IPS-15b (cell line): Measurements from ENCODE around the gene PLCB1.

Experiments
- H3K27me3 ChIP-seq: one replicate; pipeline ENCODE4 v1.6.1; 2013; ENCODE audit warnings: low read length; ENCODE audit not compliant: control insufficient read depth, insufficient read depth
- H3K36me3 ChIP-seq: one replicate; pipeline ENCODE4 v1.6.1; 2013; ENCODE audit warnings: low read length; ENCODE audit not compliant: control insufficient read depth, insufficient read depth
- H3K4me1 ChIP-seq: one replicate; pipeline ENCODE4 v1.6.1; 2013; ENCODE audit warnings: mild to moderate bottlenecking, low read length; ENCODE audit not compliant: control insufficient read depth, insufficient read depth
- H3K4me3 ChIP-seq: one replicate; pipeline ENCODE4 v1.5.1; 2013; ENCODE audit warnings: low read depth, low read length
- H3K9ac ChIP-seq: one replicate; pipeline ENCODE4 v1.6.1; 2013; ENCODE audit warnings: low read depth, mild to moderate bottlenecking, low read length
- H3K9me3 ChIP-seq: one replicate; pipeline ENCODE4 v1.6.1; 2013; ENCODE audit warnings: mild to moderate bottlenecking, low read length; ENCODE audit not compliant: control insufficient read depth, insufficient read depth

The PLCB1 gene

GRCh38 chr20:8166730-8167129, 34.7 kb downstream of the PLCB1 start:
- Histone ChIP-seq H3K4me1 (no peaks in the 10 kb centered on the region), H3K4me3 (no peak overlapping the region), H3K9me3 (no peaks in the 10 kb centered on the region), H3K27me3 (no peaks in the 10 kb centered on the region), H3K36me3 (no peaks in the 10 kb centered on the region), H3K9ac (no peak overlapping the region)

GRCh38 chr20:8168785-8169288, 36.8 kb downstream of the PLCB1 start:
- Histone ChIP-seq H3K4me1 (no peaks in the 10 kb centered on the region), H3K9me3 (no peaks in the 10 kb centered on the region), H3K36me3 (no peaks in the 10 kb centered on the region), H3K9ac (no peak overlapping the region), H3K4me3 (no peak overlapping the region), H3K27me3 (no peaks in the 10 kb centered on the region)

- Histone ChIP-seq H3K27me3 (no peaks in the 10 kb centered on the region), H3K9me3 (no peaks in the 10 kb centered on the region), H3K9ac (no peak overlapping the region)
These were observed 38.9 kb downstream of the PLCB1 start for GRCh38 chr20:8170921-8171320.

GRCh38 chr20:8172191-8172590, 40.1 kb downstream of the PLCB1 start:
- no peaks in the 10 kb centered on the region for H3K36me3 ChIP-seq
- no peak overlapping the region for H3K9ac ChIP-seq
- H3K9me3 ChIP-seq = no peaks in the 10 kb centered on the region
- H3K4me3 ChIP-seq = no peak overlapping the region
- H3K4me1 ChIP-seq = peaks cover 7% of the 10 kb centered on the region
- no peaks in the 10 kb centered on the region for H3K27me3 ChIP-seq

More at GRCh38 chr20:8170921-8171320, 38.9 kb downstream of the PLCB1 start:
- Histone ChIP-seq H3K36me3 (no peaks in the 10 kb centered on the region), H3K4me1 (peaks cover 7% of the 10 kb centered on the region), H3K4me3 (no peak overlapping the region)

GRCh38 chr20:8175741-8176675, 43.9 kb downstream of the PLCB1 start:
- no peaks in the 10 kb centered on the region for H3K9me3 ChIP-seq
- H3K4me3 ChIP-seq = no peak overlapping the region
- H3K36me3 ChIP-seq = no peaks in the 10 kb centered on the region
- no peak overlapping the region for H3K9ac ChIP-seq
- H3K27me3 ChIP-seq = no peaks in the 10 kb centered on the region
- H3K4me1 ChIP-seq = peaks cover 7% of the 10 kb centered on the region

GRCh38 chr20:8183526-8183925, 51.5 kb downstream of the PLCB1 start:
- Histone ChIP-seq H3K27me3 (no peaks in the 10 kb centered on the region), H3K4me3 (no peak overlapping the region), H3K9ac (no peak overlapping the region), H3K36me3 (no peaks in the 10 kb centered on the region), H3K4me1 (no peaks in the 10 kb centered on the region), H3K9me3 (no peaks in the 10 kb centered on the region)

GRCh38 chr20:8187740-8188139, 55.7 kb downstream of the PLCB1 start:
- Histone ChIP-seq H3K4me3 (no peak overlapping the region), H3K9me3 (no peaks in the 10 kb centered on the region), H3K4me1 (no peaks in the 10 kb centered on the region), H3K27me3 (no peaks in the 10 kb centered on the region), H3K36me3 (no peaks in the 10 kb centered on the region), H3K9ac (no peak overlapping the region)

- Histone ChIP-seq H3K4me3 (no peak overlapping the region), H3K27me3 (no peaks in the 10 kb centered on the region), H3K4me1 (no peaks in the 10 kb centered on the region), H3K9ac (no peak overlapping the region), H3K9me3 (no peaks in the 10 kb centered on the region), H3K36me3 (no peaks in the 10 kb centered on the region)
These were observed 58.2 kb downstream of the PLCB1 start for GRCh38 chr20:8190043-8190880.

- no peak overlapping the region for H3K9ac ChIP-seq
- H3K4me3 ChIP-seq = no peak overlapping the region
- H3K27me3 ChIP-seq = no peaks in the 10 kb centered on the region
- H3K9me3 ChIP-seq = no peaks in the 10 kb centered on the region
- no peaks in the 10 kb centered on the region for H3K36me3 ChIP-seq
- H3K4me1 ChIP-seq = no peaks in the 10 kb centered on the region
These were observed 62.7 kb downstream of the PLCB1 start for GRCh38 chr20:8194721-8195120.

GRCh38 chr20:8196096-8196495, 64.0 kb downstream of the PLCB1 start:
- H3K27me3 ChIP-seq = no peaks in the 10 kb centered on the region
- no peak overlapping the region for H3K9ac ChIP-seq
- no peak overlapping the region for H3K4me3 ChIP-seq
- H3K4me1 ChIP-seq = no peaks in the 10 kb centered on the region
- H3K36me3 ChIP-seq = no peaks in the 10 kb centered on the region
- H3K9me3 ChIP-seq = no peaks in the 10 kb centered on the region

- no peaks in the 10 kb centered on the region for H3K4me1 ChIP-seq
- H3K4me3 ChIP-seq = no peak overlapping the region
- H3K27me3 ChIP-seq = no peaks in the 10 kb centered on the region
- H3K9me3 ChIP-seq = no peaks in the 10 kb centered on the region
- no peak overlapping the region for H3K9ac ChIP-seq
- H3K36me3 ChIP-seq = no peaks in the 10 kb centered on the region
These were observed 68.2 kb downstream of the PLCB1 start for GRCh38 chr20:8200220-8200619.
